ENCODE results near the gene GIMAP6. TPM values are rescaled to one million over a fixed set of nuclear protein-coding genes. Genes with fewer than 3 reads are reported as not detected.
"Not testable (repeated sequence)": the region's sequence is repeated elsewhere in the genome, so short reads cannot be mapped to it uniquely, and the experiment has no call there.

Gene GIMAP6
- 1 to 10 TPM in 1 of 6 donors, under 1 TPM in 5; 0.22 to 1.4 (median 0.31) TPM for polyA plus RNA-seq (ENCODE audit: low read depth in 6 of 6)

GRCh38 chr7:150631866-150632864 is at the start of gene GIMAP6:
Gene GIMAP6 (minus strand): TSS chr7:150632385. CDS start chr7:150630142, 2,243 bp downstream.
- Mint-ChIP-seq H3K4me1 (peaks cover 10 to 13% (median 11%) of the 10 kb centered on the region in 3 donors), H3K4me3 (peak within 1 kb of the TSS in 7 of 8 donors; percentile 6 to 71 (median 41)), H3K27ac (peak within 1 kb of the TSS in 3 of 6 donors; percentile 12 to 48 (median 48)), H3K27me3 (no peaks in the 10 kb centered on the region), H3K9me3 (peaks cover 0 to 14% (median 2%) of the 10 kb centered on the region in 7 donors), H3K36me3 (no peaks in the 10 kb centered on the region)
- ATAC-seq (ENCODE audit: low read depth in 2 of 2) (no peak), DNase-seq (no peak)

- H3K36me3 Mint-ChIP-seq; DNase-seq; ATAC-seq (ENCODE audit: low read depth in 2 of 2); H3K27ac Mint-ChIP-seq; H3K9me3 Mint-ChIP-seq; H3K27me3 Mint-ChIP-seq; H3K4me3 Mint-ChIP-seq: not testable (repeated sequence)
- H3K4me1 Mint-ChIP-seq, result peaks cover 13 to 21% (median 19%) of the 10 kb centered on the region in 3 donors
These were observed 48.2 kb upstream of the GIMAP6 start for GRCh38 chr7:150680364-150680763.

- peak overlapping the region in 1 of 8 donors; percentile 15 for H3K4me3 Mint-ChIP-seq
These were observed 46.4 kb upstream of the GIMAP6 start for GRCh38 chr7:150678601-150679000.

GRCh38 chr7:150676854-150677253 is 44.7 kb upstream of the GIMAP6 start:
- DNase-seq; H3K9me3 Mint-ChIP-seq; H3K27me3 Mint-ChIP-seq; ATAC-seq (ENCODE audit: low read depth in 2 of 2); H3K36me3 Mint-ChIP-seq: not testable (repeated sequence)
- peak overlapping the region in 3 of 8 donors; percentile 29 to 62 (median 50) for H3K4me3 Mint-ChIP-seq
- H3K27ac Mint-ChIP-seq, result peak overlapping the region in 1 of 6 donors; percentile 12
- H3K4me1 Mint-ChIP-seq, result peaks cover 10 to 13% (median 13%) of the 10 kb centered on the region in 3 donors

More at GRCh38 chr7:150678601-150679000, 46.4 kb upstream of the GIMAP6 start:
- not testable (repeated sequence) for ATAC-seq (ENCODE audit: low read depth in 2 of 2); DNase-seq; H3K36me3 Mint-ChIP-seq; H3K27me3 Mint-ChIP-seq; H3K9me3 Mint-ChIP-seq
- Mint-ChIP-seq H3K27ac (peak overlapping the region in 2 of 6 donors; percentile 30 to 49), H3K4me1 (peaks cover 10 to 19% (median 13%) of the 10 kb centered on the region in 3 donors)

- not testable (repeated sequence) for H3K27me3 Mint-ChIP-seq; H3K9me3 Mint-ChIP-seq; DNase-seq; H3K36me3 Mint-ChIP-seq; ATAC-seq (ENCODE audit: low read depth in 2 of 2)
- H3K27ac Mint-ChIP-seq, result peak overlapping the region in 1 of 6 donors; percentile 12
- peaks cover 10 to 13% (median 13%) of the 10 kb centered on the region in 3 donors for H3K4me1 Mint-ChIP-seq
- peak overlapping the region in 5 of 8 donors; percentile 45 to 76 (median 52) for H3K4me3 Mint-ChIP-seq
These were observed 44.1 kb upstream of the GIMAP6 start for GRCh38 chr7:150676276-150676675.

GRCh38 chr7:150675714-150676113 is 43.5 kb upstream of the GIMAP6 start:
- H3K27me3 Mint-ChIP-seq, result no peaks in the 10 kb centered on the region
- H3K36me3 Mint-ChIP-seq, result no peaks in the 10 kb centered on the region
- peaks cover 10 to 13% (median 13%) of the 10 kb centered on the region in 3 donors for H3K4me1 Mint-ChIP-seq
- no peak for ATAC-seq (ENCODE audit: low read depth in 2 of 2)
- peaks cover 0 to 4% (median 0%) of the 10 kb centered on the region in 7 donors for H3K9me3 Mint-ChIP-seq
- no peak overlapping the region for H3K27ac Mint-ChIP-seq
- DNase-seq, result no peak
- peak overlapping the region in 1 of 8 donors; percentile 35 for H3K4me3 Mint-ChIP-seq

- not testable (repeated sequence) for H3K27ac Mint-ChIP-seq; H3K4me3 Mint-ChIP-seq; DNase-seq; H3K36me3 Mint-ChIP-seq; H3K27me3 Mint-ChIP-seq; ATAC-seq (ENCODE audit: low read depth in 2 of 2)
- Mint-ChIP-seq H3K9me3 (peaks cover 0 to 12% (median 4%) of the 10 kb centered on the region in 7 donors), H3K4me1 (peaks cover 11 to 16% (median 13%) of the 10 kb centered on the region in 3 donors)
These were observed 39.8 kb upstream of the GIMAP6 start for GRCh38 chr7:150671798-150672585.

- ATAC-seq (ENCODE audit: low read depth in 2 of 2) (no peak), DNase-seq (no peak)
- Mint-ChIP-seq H3K27me3 (no peaks in the 10 kb centered on the region), H3K4me3 (no peak overlapping the region), H3K27ac (no peak overlapping the region), H3K9me3 (peaks cover 0 to 12% (median 4%) of the 10 kb centered on the region in 7 donors), H3K4me1 (peaks cover 5 to 9% (median 5%) of the 10 kb centered on the region in 3 donors), H3K36me3 (peaks cover 0 to 8% of the 10 kb centered on the region in 2 donors)
These were observed 36.8 kb upstream of the GIMAP6 start for GRCh38 chr7:150668977-150669376.

GRCh38 chr7:150668472-150668911 is 36.3 kb upstream of the GIMAP6 start:
- no peaks in the 10 kb centered on the region for H3K27me3 Mint-ChIP-seq
- H3K4me1 Mint-ChIP-seq, result peaks cover 5 to 14% (median 8%) of the 10 kb centered on the region in 3 donors

GRCh38 chr7:150666412-150666811 is 34.2 kb upstream of the GIMAP6 start:
- H3K4me3 Mint-ChIP-seq, result no peak overlapping the region
- ATAC-seq (ENCODE audit: low read depth in 2 of 2) (no peak), DNase-seq (no peak)
- H3K36me3 Mint-ChIP-seq, result peaks cover 0 to 8% of the 10 kb centered on the region in 2 donors
- H3K4me1 Mint-ChIP-seq, result peaks cover 8 to 17% (median 9%) of the 10 kb centered on the region in 3 donors
- H3K27me3 Mint-ChIP-seq, result no peaks in the 10 kb centered on the region
- peak overlapping the region in 1 of 6 donors; percentile 60 for H3K27ac Mint-ChIP-seq
- H3K9me3 Mint-ChIP-seq, result peaks cover 0 to 12% (median 4%) of the 10 kb centered on the region in 7 donors

More at GRCh38 chr7:150668472-150668911, 36.3 kb upstream of the GIMAP6 start:
- H3K9me3 Mint-ChIP-seq, result peaks cover 0 to 12% (median 4%) of the 10 kb centered on the region in 7 donors
- peak overlapping the region in 1 of 8 donors; percentile 27 for H3K4me3 Mint-ChIP-seq
- no peak for DNase-seq
- H3K27ac Mint-ChIP-seq, result peak overlapping the region in 1 of 6 donors; percentile 7
- ATAC-seq (ENCODE audit: low read depth in 2 of 2), result no peak
- H3K36me3 Mint-ChIP-seq, result peaks cover 0 to 8% of the 10 kb centered on the region in 2 donors

GRCh38 chr7:150665896-150666295 is 33.7 kb upstream of the GIMAP6 start:
- no peak for ATAC-seq (ENCODE audit: low read depth in 2 of 2)
- peaks cover 0 to 8% of the 10 kb centered on the region in 2 donors for H3K36me3 Mint-ChIP-seq
- peaks cover 8 to 17% (median 9%) of the 10 kb centered on the region in 3 donors for H3K4me1 Mint-ChIP-seq
- H3K9me3 Mint-ChIP-seq, result peaks cover 0 to 12% (median 4%) of the 10 kb centered on the region in 7 donors
- no peak overlapping the region for H3K4me3 Mint-ChIP-seq
- no peaks in the 10 kb centered on the region for H3K27me3 Mint-ChIP-seq
- no peak for DNase-seq
- peak overlapping the region in 2 of 6 donors; percentile 45 to 65 for H3K27ac Mint-ChIP-seq

- Mint-ChIP-seq H3K27me3 (no peaks in the 10 kb centered on the region), H3K36me3 (peaks cover 0 to 8% of the 10 kb centered on the region in 2 donors), H3K4me3 (no peak overlapping the region), H3K27ac (peak overlapping the region in 4 of 6 donors; percentile 39 to 65 (median 50)), H3K4me1 (peaks cover 8 to 17% (median 9%) of the 10 kb centered on the region in 3 donors), H3K9me3 (peaks cover 0 to 12% (median 4%) of the 10 kb centered on the region in 7 donors)
- DNase-seq, result no peak
- no peak for ATAC-seq (ENCODE audit: low read depth in 2 of 2)
These were observed 33.0 kb upstream of the GIMAP6 start for GRCh38 chr7:150665089-150665748.
